Lower lobe of right lung (tissue), 2 donors: ENCODE data around the gene MANF. TPM values are rescaled to one million over a fixed set of nuclear protein-coding genes. Genes with fewer than 3 reads are reported as not detected.

Source experiments
- ATAC-seq, 2 donors: fragments of 200-7000 bp; cut with Tn5 transposase; one replicate each; pipeline ENCODE4 v1.9.1; 2020 to 2022; ENCODE audit warnings: mild to moderate bottlenecking in 2 of 2, moderate library complexity in 2 of 2
- DNase-seq: peaks from one replicate; pipeline ENCODE4 v3.0.0-alpha.2; 2020
- H3K27ac ChIP-seq: fragments of 200-600 bp; one replicate; pipeline ENCODE4 v1.8.0; 2022
- H3K27me3 ChIP-seq: fragments of 200-600 bp; one replicate; pipeline ENCODE4 v1.8.0; 2022; ENCODE audit warnings: low read depth
- H3K36me3 ChIP-seq: fragments of 200-600 bp; one replicate; pipeline ENCODE4 v1.8.0; 2022; ENCODE audit warnings: mild to moderate bottlenecking
- H3K4me1 ChIP-seq: fragments of 200-600 bp; one replicate; pipeline ENCODE4 v1.8.0; 2022
- H3K4me3 ChIP-seq: fragments of 200-600 bp; one replicate; pipeline ENCODE4 v1.8.0; 2022; ENCODE audit warnings: mild to moderate bottlenecking
- H3K9me3 ChIP-seq: fragments of 200-600 bp; one replicate; pipeline ENCODE4 v1.8.0; 2022
- CTCF ChIP-seq: fragments of 200-600 bp; IDR thresholded peaks from one replicate; pipeline ENCODE4 v1.8.0; 2022; ENCODE audit warnings: antibody characterized with exemption, mild to moderate bottlenecking
- intact Hi-C: fragments of 100-400 bp; cut with DNase I; formaldehyde crosslinking; loops from one replicate; pipeline ENCODE4 v1.11.0; 2022
- total RNA-seq: library from RNA; stranded (reverse); fragmentation: NEBNext Ultra II Directional; extraction: Animal tissue kit (Norgen Biotek cat#: 25700); gene quantifications from one replicate; pipeline ENCODE4 v1.2.1, GENCODE V29; 2021
- donor health status: DM: no; HTN: yes; CAD: no; lungs with severe emphysema.

Gene MANF
- total RNA-seq, 1 donor from 2014 or later, result 59.8 TPM

- ATAC-seq (no peak), DNase-seq (no peak)
- H3K9me3 ChIP-seq, result no peaks in the 10 kb centered on the region
- H3K27ac ChIP-seq, result no peak overlapping the region
- H3K36me3 ChIP-seq, result peaks cover 76% of the 10 kb centered on the region
- no peak overlapping the region for H3K4me3 ChIP-seq
- intact Hi-C loops, result no loop called here
- H3K27me3 ChIP-seq, result no peaks in the 10 kb centered on the region
- peaks cover 54% of the 10 kb centered on the region for H3K4me1 ChIP-seq
- no peak for TF ChIP-seq CTCF
These were observed 9.4 kb downstream of the MANF start for GRCh38 chr3:51394541-51394940.

GRCh38 chr3:51395493-51396213 is 10.6 kb downstream of the MANF start:
- Histone ChIP-seq H3K4me1 (peaks cover 43% of the 10 kb centered on the region), H3K36me3 (peaks cover 85% of the 10 kb centered on the region), H3K9me3 (no peaks in the 10 kb centered on the region), H3K27me3 (no peaks in the 10 kb centered on the region), H3K27ac (no peak overlapping the region), H3K4me3 (no peak overlapping the region)
- TF ChIP-seq CTCF, result no peak
- no peak for ATAC-seq
- intact Hi-C loops, result no loop called here
- DNase-seq, result no peak

GRCh38 chr3:51396401-51396800 is 11.3 kb downstream of the MANF start:
- DNase-seq (no peak), ATAC-seq (no peak)
- Histone ChIP-seq H3K4me1 (peaks cover 46% of the 10 kb centered on the region), H3K27me3 (no peaks in the 10 kb centered on the region), H3K36me3 (peaks cover 93% of the 10 kb centered on the region), H3K4me3 (no peak overlapping the region), H3K27ac (no peak overlapping the region), H3K9me3 (no peaks in the 10 kb centered on the region)
- TF ChIP-seq CTCF, result no peak
- intact Hi-C loops, result no loop called here

GRCh38 chr3:51397392-51397791 is 12.3 kb downstream of the MANF start:
- Histone ChIP-seq H3K4me3 (no peak overlapping the region), H3K27me3 (no peaks in the 10 kb centered on the region), H3K36me3 (peaks cover 100% of the 10 kb centered on the region), H3K9me3 (no peaks in the 10 kb centered on the region), H3K4me1 (peaks cover 40% of the 10 kb centered on the region), H3K27ac (no peak overlapping the region)
- DNase-seq (no peak), ATAC-seq (no peak)
- TF ChIP-seq CTCF, result no peak
- intact Hi-C loops, result no loop called here

GRCh38 chr3:51398595-51399310 is 13.7 kb downstream of the MANF start:
- no peak overlapping the region for H3K4me3 ChIP-seq
- intact Hi-C loops, result no loop called here
- no peak for DNase-seq
- no peak overlapping the region for H3K27ac ChIP-seq
- no peak for TF ChIP-seq CTCF
- no peak for ATAC-seq
- H3K36me3 ChIP-seq, result peaks cover 100% of the 10 kb centered on the region
- no peaks in the 10 kb centered on the region for H3K27me3 ChIP-seq
- peaks cover 26% of the 10 kb centered on the region for H3K4me1 ChIP-seq
- no peaks in the 10 kb centered on the region for H3K9me3 ChIP-seq
